Ovary (tissue), 9 donors: ENCODE results near the gene IFNLR1. TPM values are rescaled to one million over a fixed set of nuclear protein-coding genes. Genes with fewer than 3 reads are reported as not detected.

ENCODE experiments used
- DNase-seq, 5 donors: peaks; one replicate each; pipeline ENCODE4 v3.0.0-alpha.2; 2019 to 2020
- H3K27ac ChIP-seq, 2 donors: fragments of 200-600 bp; one replicate each; pipeline versions ENCODE4 v1.5.1 to v1.8.0; 2019 to 2022
- H3K27me3 ChIP-seq: fragments of 200-600 bp; one replicate; pipeline ENCODE4 v1.8.0; 2022
- H3K36me3 ChIP-seq: fragments of 200-600 bp; sonication (generic); one replicate; pipeline ENCODE4 v1.5.1; 2019
- H3K4me1 ChIP-seq: one replicate; pipeline ENCODE4 v1.8.1; 2013; ENCODE audit warnings: mild to moderate bottlenecking, moderate library complexity; ENCODE audit not compliant: insufficient read depth
- H3K4me3 ChIP-seq: fragments of 200-600 bp; sonication (generic); one replicate; pipeline ENCODE4 v1.5.1; 2017
- H3K9me3 ChIP-seq, 2 donors: fragments of 200-600 bp in 1 of 2; sonication (generic) in 1 of 2; one replicate each; pipeline versions ENCODE4 v1.5.1 to v1.8.1; 2013 to 2019; ENCODE audit warnings: mild to moderate bottlenecking in 1 of 2, moderate library complexity in 1 of 2
- EP300 ChIP-seq: sonication (generic); formaldehyde crosslinking; IDR thresholded peaks from one replicate; pipeline ENCODE4 v1.6.1; 2017; ENCODE audit warnings: antibody characterized with exemption
- POLR2A ChIP-seq: fragments of 450-650 bp; IDR thresholded peaks from one replicate; pipeline ENCODE4 v1.6.1; 2017; ENCODE audit warnings: antibody characterized with exemption, mild to moderate bottlenecking, moderate library complexity
- WGBS, 3 donors: extraction: QIAGEN DNeasy Blood & Tissue Kit in 1 of 3; methylation state at CpG; one replicate each; pipeline versions ENCODE4 v1.1.5 to v1.1.7; 2013 to 2017; 5-methylcytosine and 5-hydroxymethylcytosine counted together
- intact Hi-C, 4 donors: fragments of 100-400 bp; cut with DNase I; formaldehyde crosslinking; loops; one replicate each; pipeline versions ENCODE4 v1.11.0 to v1.15.1; 2022 to 2023
- polyA plus RNA-seq, 2 donors: library from polyadenylated mRNA; stranded (reverse); fragments of 200-250 nt in 1 of 2; fragments of 350-450 nt in 1 of 2; fragmentation: Illumina TruSeq in 1 of 2; extraction: RNeasy Lipid Tissue Mini Kit (QIAGEN cat#74804) in 1 of 2; gene quantifications; one replicate each; pipeline ENCODE4 v1.2.3, GENCODE V29; 2013 to 2014
- total RNA-seq, 7 donors: library from RNA; depleted of rRNA in 2 of 7; stranded (reverse); fragments of >200 nt in 2 of 7; fragmentation: NEBNext Ultra II Directional in 3 of 7; extraction: Animal tissue kit (Norgen Biotek cat#: 25700) in 3 of 7; gene quantifications; one replicate each; pipeline versions ENCODE4 v1.1.0 to v1.2.4, GENCODE V29; 2016 to 2023
- TF ChIP-seq, protein P1 (sequence below), 3 donors: fragments of 450-650 bp in 2 of 3; fragments of 200-600 bp in 1 of 3; IDR thresholded peaks; one replicate each; pipeline versions ENCODE4 v1.5.1 to v1.8.0; 2016 to 2022; ENCODE audit warnings: antibody characterized with exemption in 3 of 3, mild to moderate bottlenecking in 1 of 3
- donor health status: DM: no; HTN: no; CAD: no; lungs with moderate emphysema.
- donor health status: DM: no; HTN: no; CAD: no.
- donor health status: Bipolar disorder and iron deficiency.
- donor health status: DM: yes; HTN: yes; CAD: no.
- donor health status: DM: no; HTN: no; CAD: no.
- donor health status: DM: yes; HTN: yes; CAD: no.

The IFNLR1 gene
- total and polyA plus RNA-seq, 9 donors = 0.40 to 2.8 (median 1.8) TPM

DNA sequence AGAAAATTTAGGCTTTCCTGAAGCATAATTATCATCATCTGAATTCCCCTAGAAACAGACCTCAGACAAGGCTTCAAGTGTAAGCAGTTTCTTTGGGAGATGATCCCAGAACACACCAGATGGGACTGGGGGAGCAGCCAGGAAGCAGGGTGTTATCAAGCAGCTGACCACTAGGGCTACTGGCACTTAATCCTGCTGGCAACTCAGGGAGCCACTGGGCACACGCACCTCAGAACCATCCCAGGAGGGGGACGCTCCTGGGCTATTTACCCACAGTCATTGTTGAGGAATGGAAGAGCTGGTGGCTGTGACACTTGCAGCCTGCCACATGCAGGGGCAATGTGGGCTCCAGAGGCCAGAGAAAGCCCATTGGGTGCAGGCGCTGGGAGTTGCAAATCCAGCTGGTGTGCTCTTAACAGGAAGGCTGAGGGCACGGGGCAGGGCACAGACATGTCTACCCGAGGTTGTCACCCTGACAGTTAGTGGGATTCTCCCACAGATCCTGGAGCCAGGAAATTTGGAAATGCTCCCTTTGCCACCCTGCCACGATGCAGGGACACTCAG lies 29.1 kb downstream of the IFNLR1 start:
- no peak for DNase-seq
- intact Hi-C loops = no loop called here
- no peaks in the 10 kb centered on the region for H3K27me3 ChIP-seq
- H3K27ac ChIP-seq = no peak overlapping the region
- WGBS, 3 donors = 53 to 76% (median 59%) methylated on average over 6 of the region's 6 CpGs
- H3K4me3 ChIP-seq = no peak overlapping the region
- TF ChIP-seq EP300 (no peak), POLR2A (no peak)
- TF ChIP-seq, protein P1, sequence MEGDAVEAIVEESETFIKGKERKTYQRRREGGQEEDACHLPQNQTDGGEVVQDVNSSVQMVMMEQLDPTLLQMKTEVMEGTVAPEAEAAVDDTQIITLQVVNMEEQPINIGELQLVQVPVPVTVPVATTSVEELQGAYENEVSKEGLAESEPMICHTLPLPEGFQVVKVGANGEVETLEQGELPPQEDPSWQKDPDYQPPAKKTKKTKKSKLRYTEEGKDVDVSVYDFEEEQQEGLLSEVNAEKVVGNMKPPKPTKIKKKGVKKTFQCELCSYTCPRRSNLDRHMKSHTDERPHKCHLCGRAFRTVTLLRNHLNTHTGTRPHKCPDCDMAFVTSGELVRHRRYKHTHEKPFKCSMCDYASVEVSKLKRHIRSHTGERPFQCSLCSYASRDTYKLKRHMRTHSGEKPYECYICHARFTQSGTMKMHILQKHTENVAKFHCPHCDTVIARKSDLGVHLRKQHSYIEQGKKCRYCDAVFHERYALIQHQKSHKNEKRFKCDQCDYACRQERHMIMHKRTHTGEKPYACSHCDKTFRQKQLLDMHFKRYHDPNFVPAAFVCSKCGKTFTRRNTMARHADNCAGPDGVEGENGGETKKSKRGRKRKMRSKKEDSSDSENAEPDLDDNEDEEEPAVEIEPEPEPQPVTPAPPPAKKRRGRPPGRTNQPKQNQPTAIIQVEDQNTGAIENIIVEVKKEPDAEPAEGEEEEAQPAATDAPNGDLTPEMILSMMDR (IDR thresholded peaks at IDR 0.05) = no peak
- H3K9me3 ChIP-seq = no peaks in the 10 kb centered on the region
- no peaks in the 10 kb centered on the region for H3K4me1 ChIP-seq
- H3K36me3 ChIP-seq = no peaks in the 10 kb centered on the region

DNA sequence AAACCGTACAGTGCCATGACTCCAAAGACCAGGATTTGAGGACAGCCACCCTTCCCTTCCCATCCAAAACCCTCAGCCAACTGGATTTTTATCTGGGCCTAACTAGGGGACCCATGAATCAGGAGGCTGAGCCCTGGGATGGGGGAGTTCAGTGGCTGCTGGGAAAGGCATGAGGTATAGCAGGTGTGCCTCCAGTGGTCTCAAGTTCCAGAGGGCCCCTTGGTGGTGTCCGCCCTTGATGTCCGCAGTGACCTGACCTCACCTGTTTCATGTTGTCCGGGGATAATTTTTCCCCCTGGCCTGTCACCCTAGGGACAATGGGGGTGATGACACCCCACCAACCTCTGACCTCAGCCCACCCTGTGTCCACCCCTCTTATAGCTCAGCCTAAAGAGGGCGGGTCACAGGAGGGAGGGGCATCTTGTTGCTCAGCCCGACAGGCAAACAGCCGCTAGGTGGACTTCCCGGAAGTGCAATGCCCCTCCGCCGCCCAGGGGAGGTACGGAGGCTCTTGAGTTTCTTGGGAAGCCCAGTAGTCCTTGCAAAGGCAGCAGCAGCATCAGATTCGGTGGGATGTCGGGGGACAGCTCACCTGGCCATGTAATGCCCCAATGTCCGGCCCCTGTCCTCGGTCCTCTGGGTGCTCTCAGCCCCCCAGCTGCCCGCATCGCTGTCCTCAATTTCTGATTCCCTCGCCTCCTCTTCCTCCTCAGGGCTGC lies 30.4 kb downstream of the IFNLR1 start:
- WGBS, 3 donors = 91 to 95% (median 95%) methylated on average over 18 of the region's 18 CpGs
- Histone ChIP-seq H3K27me3 (no peaks in the 10 kb centered on the region), H3K27ac (no peak overlapping the region), H3K36me3 (no peaks in the 10 kb centered on the region), H3K4me3 (no peak overlapping the region), H3K4me1 (no peaks in the 10 kb centered on the region), H3K9me3 (no peaks in the 10 kb centered on the region)
- DNase-seq = no peak
- intact Hi-C loops = no loop called here
- TF ChIP-seq EP300 (no peak), POLR2A (no peak)
- TF ChIP-seq, protein P1 (IDR thresholded peaks at IDR 0.05) = no peak

DNA sequence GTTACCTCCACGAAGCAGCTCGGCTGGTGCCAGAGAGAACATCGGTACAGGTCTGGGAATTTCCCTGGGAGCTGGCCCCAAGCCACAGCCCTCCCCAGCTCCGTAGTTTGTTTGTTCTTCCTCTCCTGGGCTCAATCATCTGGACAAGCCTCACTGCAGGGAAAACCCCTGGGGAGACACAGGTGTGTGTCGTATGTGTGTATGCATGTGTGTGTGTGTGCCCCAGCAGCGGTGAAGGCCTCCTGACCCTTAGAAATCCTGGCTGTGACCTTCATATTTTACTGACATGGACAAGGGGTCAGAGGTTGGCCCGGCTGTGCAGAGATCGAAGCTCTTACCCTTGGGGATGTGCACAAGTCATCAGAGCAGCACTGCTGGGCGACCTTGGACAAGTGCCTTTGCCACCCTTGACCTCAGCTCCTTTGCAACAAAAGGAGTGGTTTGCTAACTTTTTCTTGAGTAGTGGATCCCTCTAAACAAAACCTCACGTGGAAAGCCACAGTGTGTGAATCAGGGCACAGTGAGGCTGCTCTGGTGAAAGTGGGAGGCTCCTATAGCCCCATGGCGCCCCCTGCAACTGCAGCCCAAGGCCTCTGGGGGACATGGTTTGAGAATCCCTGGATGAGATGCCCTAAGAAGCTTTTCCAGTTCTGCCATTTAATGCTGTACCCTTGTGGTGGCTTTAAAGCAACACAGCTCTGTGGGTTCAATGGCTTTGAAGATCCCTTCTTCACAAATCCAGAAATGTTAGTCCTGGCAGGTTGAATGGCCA lies 31.9 kb downstream of the IFNLR1 start:
- Histone ChIP-seq H3K9me3 (no peaks in the 10 kb centered on the region), H3K36me3 (no peaks in the 10 kb centered on the region), H3K27ac (no peak overlapping the region), H3K27me3 (no peaks in the 10 kb centered on the region), H3K4me1 (no peaks in the 10 kb centered on the region), H3K4me3 (no peak overlapping the region)
- no peak for TF ChIP-seq EP300
- TF ChIP-seq, protein P1 (IDR thresholded peaks at IDR 0.05) = no peak
- TF ChIP-seq POLR2A = no peak
- 62 to 67% (median 67%) methylated on average over 11 of the region's 11 CpGs for WGBS, 3 donors
- no peak for DNase-seq
- intact Hi-C loops = no loop called here

DNA sequence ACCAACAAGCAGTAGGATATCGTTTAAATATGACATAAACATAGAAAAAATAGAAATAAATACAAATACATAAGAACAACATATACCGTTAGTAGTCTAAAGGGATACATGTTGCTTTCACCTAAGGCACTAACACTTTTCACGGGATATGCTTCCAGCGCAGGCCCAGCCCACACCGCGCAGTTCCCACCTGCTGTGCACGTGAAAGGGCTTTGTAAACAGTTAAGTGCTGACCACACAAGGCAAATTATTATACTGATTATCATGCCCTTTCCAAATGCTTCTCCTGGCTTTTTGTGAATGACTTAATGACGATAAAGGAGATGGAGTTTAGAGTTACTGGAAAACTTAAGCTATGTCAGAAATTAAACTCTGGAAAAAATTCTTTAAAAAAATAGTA lies 32.9 kb downstream of the IFNLR1 start:
- Histone ChIP-seq H3K36me3 (no peaks in the 10 kb centered on the region), H3K27ac (no peak overlapping the region), H3K4me3 (no peak overlapping the region), H3K9me3 (no peaks in the 10 kb centered on the region), H3K27me3 (no peaks in the 10 kb centered on the region), H3K4me1 (no peaks in the 10 kb centered on the region)
- no peak for DNase-seq
- intact Hi-C loops = no loop called here
- TF ChIP-seq EP300 (no peak), POLR2A (no peak)
- TF ChIP-seq, protein P1 (IDR thresholded peaks at IDR 0.05) = no peak
- 66 to 89% (median 73%) methylated on average over 8 of the region's 8 CpGs for WGBS, 3 donors
